GM12878 (cell line): ENCODE data around the gene PTPN13. TPM values are rescaled to one million over a fixed set of nuclear protein-coding genes. Genes with fewer than 3 reads are reported as not detected.
A peak's percentile ranks its signal among the peaks of the same experiment; 100 is the strongest.

Source experiments
- ATAC-seq: fragments of 200-7000 bp; cut with Tn5 transposase; 3 replicates; pipeline ENCODE4 v1.9.1; 2020; ENCODE audit warnings: mild to moderate bottlenecking, moderate library complexity
- BruUV-seq: library from RNA; stranded (reverse); fragments of 400-500 nt; replicated peaks from 2 replicates; lab custom pipeline; 2021; lab: Mats Ljungman, UMichigan
- CTCF ChIA-PET: fragments of 300-600 bp; sonication (Branson Sonifier 250); formaldehyde crosslinking; extraction: SDS; loops from one replicate; lab custom pipeline; 2021; ENCODE audit warnings: inconsistent platforms; lab: Yijun Ruan, JAX
- POLR2A ChIA-PET: fragments of 350-600 bp; formaldehyde crosslinking; extraction: SDS; loops from one replicate; lab custom pipeline; 2021; ENCODE audit warnings: inconsistent platforms; lab: Charles Lee
- RAD21 ChIA-PET: fragments of 300-600 bp; sonication (Branson Sonifier 250); formaldehyde crosslinking; loops from one replicate; lab custom pipeline; 2023; ENCODE audit warnings: antibody characterized with exemption; ENCODE audit not compliant: unreplicated experiment; lab: Charles Lee
- SMC1A ChIA-PET: fragments of 300-600 bp; sonication (Branson Sonifier 250); formaldehyde crosslinking; loops from one replicate; lab custom pipeline; 2023; ENCODE audit not compliant: unreplicated experiment, uncharacterized antibody; lab: Charles Lee
- DNase-seq: peaks from one replicate; pipeline ENCODE4 v3.0.0-alpha.2; 2011; ENCODE audit warnings: low read depth, low spot score
- FAIRE-seq: peaks from 3 replicates; lab custom pipeline; 2011; peaks lifted over from hg19 to GRCh38; lab: Jason Lieb, UNC
- H2AFZ ChIP-seq: 2 replicates; pipeline ENCODE4 v1.6.0; 2011; ENCODE audit warnings: low read depth, low read length, control low read depth; ENCODE audit not compliant: control insufficient read depth
- H3K27ac ChIP-seq: 2 replicates; pipeline ENCODE4 v1.5.1; 2011; ENCODE audit warnings: control low read depth; ENCODE audit not compliant: control insufficient read depth, insufficient read depth
- H3K27me3 ChIP-seq, 2 experiments: replicated peaks in 1 of 2; 2 replicates each; pipeline versions ENCODE4 v1.6.0 to v1.6.1; 2011; ENCODE audit warnings: low read length in 1 of 2; ENCODE audit not compliant: control insufficient read depth in 2 of 2, insufficient read depth in 2 of 2
- H3K36me3 ChIP-seq, 2 experiments: 2 replicates each; pipeline ENCODE4 v1.5.1; 2011; ENCODE audit warnings: low read length in 1 of 2; ENCODE audit not compliant: control insufficient read depth in 2 of 2, insufficient read depth in 2 of 2
- H3K4me1 ChIP-seq: 2 replicates; pipeline ENCODE4 v1.6.1; 2011; ENCODE audit warnings: mild to moderate bottlenecking, low read length, moderate library complexity, mixed read lengths; ENCODE audit not compliant: control insufficient read depth, insufficient read depth
- H3K4me2 ChIP-seq: 2 replicates; pipeline ENCODE4 v1.6.0; 2011; ENCODE audit warnings: control low read depth; ENCODE audit not compliant: control insufficient read depth, insufficient read depth
- H3K4me3 ChIP-seq: fragments of 200-600 bp; sonication (generic); 2 replicates; pipeline ENCODE4 v1.5.1; 2016
- H3K79me2 ChIP-seq: 2 replicates; pipeline ENCODE4 v1.6.0; 2011; ENCODE audit warnings: low read length; ENCODE audit not compliant: control insufficient read depth, insufficient read depth
- H3K9ac ChIP-seq: 2 replicates; pipeline ENCODE4 v1.8.0; 2011; ENCODE audit warnings: low read length, control low read depth, mixed read lengths; ENCODE audit not compliant: control insufficient read depth, insufficient read depth
- H3K9me3 ChIP-seq: replicated peaks from 3 replicates; pipeline ENCODE4 v1.5.1; 2011; ENCODE audit warnings: mild to moderate bottlenecking, low read length; ENCODE audit not compliant: control insufficient read depth, insufficient read depth
- H4K20me1 ChIP-seq: 2 replicates; pipeline ENCODE4 v1.6.0; 2011; ENCODE audit not compliant: control insufficient read depth, insufficient read depth
- ATF7 ChIP-seq: fragments of 450-650 bp; IDR thresholded peaks from 2 replicates; pipeline ENCODE4 v1.6.1; 2016; ENCODE audit warnings: low read depth, mild to moderate bottlenecking
- ESRRA ChIP-seq: IDR thresholded peaks from 2 replicates; pipeline ENCODE4 v1.6.1; 2012; ENCODE audit warnings: mild to moderate bottlenecking, low read length, improper control_type of control experiment
- HDAC2 ChIP-seq: fragments of 200-600 bp; sonication (generic); IDR thresholded peaks from 2 replicates; pipeline ENCODE4 v1.6.1; 2017
- HDAC6 ChIP-seq: fragments of 200-600 bp; sonication (generic); IDR thresholded peaks from one replicate; pipeline ENCODE4 v1.8.0; 2017; ENCODE audit warnings: antibody characterized with exemption; ENCODE audit not compliant: unreplicated experiment
- NBN ChIP-seq: fragments of 450-650 bp; IDR thresholded peaks from 2 replicates; pipeline ENCODE4 v1.6.1; 2016
- NFYA ChIP-seq: IDR thresholded peaks from 2 replicates; pipeline ENCODE4 v1.6.1; 2011; ENCODE audit warnings: low read depth, mild to moderate bottlenecking, low read length, improper control_type of control experiment, borderline replicate concordance
- RFX5 ChIP-seq: IDR thresholded peaks from 2 replicates; pipeline ENCODE4 v1.6.1; 2011; ENCODE audit warnings: low read depth, low read length, improper control_type of control experiment
- STAT3 ChIP-seq: IDR thresholded peaks from 2 replicates; pipeline ENCODE4 v1.6.1; 2011; ENCODE audit warnings: low read depth, low read length, improper control_type of control experiment
- TARDBP ChIP-seq: IDR thresholded peaks from 2 replicates; pipeline ENCODE4 v1.6.1; 2016; ENCODE audit warnings: borderline replicate concordance
- TCF12 ChIP-seq: IDR thresholded peaks from 2 replicates; pipeline ENCODE4 v1.6.1; 2011; ENCODE audit warnings: low read depth, mild to moderate bottlenecking, low read length
- WRNIP1 ChIP-seq: IDR thresholded peaks from 2 replicates; pipeline ENCODE4 v1.6.1; 2011; ENCODE audit warnings: low read depth, low read length, improper control_type of control experiment, borderline replicate concordance
- ZBED1 ChIP-seq: IDR thresholded peaks from 2 replicates; pipeline ENCODE4 v1.6.1; 2016; ENCODE audit warnings: borderline replicate concordance
- ZNF622 ChIP-seq: fragments of 450-650 bp; IDR thresholded peaks from 2 replicates; pipeline ENCODE4 v1.6.1; 2017; ENCODE audit warnings: mild to moderate bottlenecking, inconsistent platforms
- WGBS: methylation state at CpG from one replicate; pipeline ENCODE4 v1.1.6; 2016; ENCODE audit warnings: low lambda C conversion rate; ENCODE audit not compliant: insufficient replicate concordance, insufficient coverage; ENCODE audit errors: missing lambda C conversion rate; 5-methylcytosine and 5-hydroxymethylcytosine counted together
- in situ Hi-C: fragments of 300-500 bp; cut with MboI; formaldehyde crosslinking; loops from 9 replicates; pipeline ENCODE4 v1.14.3; 2018; ENCODE audit warnings: mixed read lengths
- intact Hi-C: fragments of 100-400 bp; cut with micrococcal nuclease; formaldehyde crosslinking; loops from one replicate; pipeline ENCODE4 v1.14.2; 2022; ENCODE audit not compliant: unreplicated experiment
- polyA plus RNA-seq, 11 experiments: library from polyadenylated mRNA; depleted of rRNA in 4 of 11; unstranded in 6 of 11; stranded (reverse) in 5 of 11; fragments of >200 nt; fragmentation: Nextera tagmentation in 4 of 11; fragmentation: Illumina TruSeq in 1 of 11; extraction: Ambion mirVana in 4 of 11; extraction: Trizol in 1 of 11; gene quantifications; 1 replicate in 1 of 11; 2 replicates in 10 of 11; pipeline versions ENCODE4 v1.2.1 to v1.2.3, GENCODE V29; 2011 to 2016; ENCODE audit warnings: inconsistent platforms in 2 of 11, missing spikeins in 2 of 11, low read depth in 1 of 11
- total RNA-seq, 4 experiments: library from RNA; depleted of rRNA in 3 of 4; stranded (reverse); fragments of >200 nt in 3 of 4; fragmentation: Illumina TruSeq in 1 of 4; extraction: Trizol in 1 of 4; gene quantifications; 2 replicates each; pipeline versions ENCODE4 v1.2.1 to v1.2.3, GENCODE V29; 2013 to 2021
- TF ChIP-seq, protein P1 (sequence below): fragments of 450-650 bp; IDR thresholded peaks from 2 replicates; pipeline ENCODE4 v1.6.1; 2017; ENCODE audit warnings: low read depth, mild to moderate bottlenecking, moderate library complexity
- TF ChIP-seq, protein P2 (sequence below): IDR thresholded peaks from 2 replicates; pipeline ENCODE4 v1.6.1; 2012; ENCODE audit warnings: improper control_type of control experiment, low read depth, low read length; ENCODE audit not compliant: insufficient replicate concordance
- TF ChIP-seq, protein P3 (sequence below): fragments of 450-650 bp; IDR thresholded peaks from 2 replicates; pipeline ENCODE4 v1.6.1; 2017; ENCODE audit warnings: borderline replicate concordance

PTPN13 gene
- total and polyA plus RNA-seq, 10 of the 15 experiments (the other 5 are each of a cell fraction or from before 2014, with no cell fraction given), result 8.5 to 69.4 (median 33.9) TPM

DNA sequence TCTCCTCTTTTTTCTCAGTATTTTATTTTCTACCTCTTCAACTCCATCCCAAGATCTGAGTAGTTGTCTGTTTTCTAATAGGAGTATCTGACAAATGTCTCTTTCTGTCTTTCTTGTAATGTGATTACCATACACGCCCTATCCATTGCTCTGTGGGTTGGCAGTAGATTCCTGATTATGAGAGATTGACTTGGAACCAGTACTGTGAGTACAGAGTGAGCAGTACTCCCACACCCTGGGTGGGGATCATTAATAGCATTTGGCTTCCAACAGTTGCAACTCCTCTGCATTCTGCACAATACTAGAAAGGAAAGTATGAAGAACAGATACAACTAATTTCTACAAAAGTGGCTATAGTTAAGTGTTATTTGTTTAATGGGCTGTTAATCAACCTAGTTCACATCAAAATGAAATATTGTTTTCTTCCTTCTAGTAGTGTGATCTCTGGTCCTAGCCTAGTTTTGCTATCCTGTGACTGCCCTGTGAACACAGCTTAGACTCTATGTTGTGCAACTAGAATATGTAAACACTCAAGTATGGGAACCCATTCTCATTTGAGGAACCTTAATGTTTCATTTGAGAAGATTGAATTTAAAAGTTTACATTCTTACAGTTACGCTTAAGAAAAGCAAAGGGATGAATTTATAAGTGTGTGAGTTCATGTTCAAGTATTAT is 112.9 kb downstream of the PTPN13 start:
- SMC1A ChIA-PET, result interaction anchor here (1.7 kb wide), 1 partner anchor 113 kb away, joined by 6 read pairs; the partner anchor contains the start of gene PTPN13
- no peak overlapping the region for H3K27ac ChIP-seq
- RAD21 ChIA-PET, result interaction anchor here (0.7 kb wide), 1 partner anchor 9 kb away, joined by 3 read pairs; no protein-coding TSS in a partner anchor
- no peak overlapping the region for H2AFZ ChIP-seq
- POLR2A ChIA-PET, result no interaction called here
- no peak overlapping the region for H3K4me2 ChIP-seq
- no peak for FAIRE-seq
- intact Hi-C loops (no loop called here), in situ Hi-C loops (no loop called here)
- H3K79me2 ChIP-seq, result no peaks in the 10 kb centered on the region
- H3K9ac ChIP-seq, result no peak overlapping the region
- CTCF ChIA-PET, result interaction anchor here (1.0 kb wide), 1 partner anchor 211 kb away, joined by 3 read pairs; no protein-coding TSS in a partner anchor
- no peak overlapping the region for H3K4me3 ChIP-seq
- no peaks in the 10 kb centered on the region for H4K20me1 ChIP-seq
- BruUV-seq, result no TSS peak
- no peaks in the 10 kb centered on the region for H3K9me3 ChIP-seq
- H3K36me3 ChIP-seq, result no peaks in the 10 kb centered on the region
- WGBS, result 0% methylated on average over 2 of the region's 2 CpGs
- ATAC-seq, result peak; percentile 27; the same call in 1 of the 3 replicates
- no peaks in the 10 kb centered on the region for H3K4me1 ChIP-seq
- no peak for DNase-seq
- no peaks in the 10 kb centered on the region for H3K27me3 ChIP-seq
- TF ChIP-seq TCF12 (no peak), TARDBP (no peak), ATF7 (no peak), ZNF622 (no peak), NFYA (no peak), RFX5 (no peak), ZBED1 (no peak), NBN (no peak), HDAC2 (no peak), WRNIP1 (no peak), ESRRA (no peak), STAT3 (no peak), HDAC6 (no peak)
- TF ChIP-seq, protein P1, sequence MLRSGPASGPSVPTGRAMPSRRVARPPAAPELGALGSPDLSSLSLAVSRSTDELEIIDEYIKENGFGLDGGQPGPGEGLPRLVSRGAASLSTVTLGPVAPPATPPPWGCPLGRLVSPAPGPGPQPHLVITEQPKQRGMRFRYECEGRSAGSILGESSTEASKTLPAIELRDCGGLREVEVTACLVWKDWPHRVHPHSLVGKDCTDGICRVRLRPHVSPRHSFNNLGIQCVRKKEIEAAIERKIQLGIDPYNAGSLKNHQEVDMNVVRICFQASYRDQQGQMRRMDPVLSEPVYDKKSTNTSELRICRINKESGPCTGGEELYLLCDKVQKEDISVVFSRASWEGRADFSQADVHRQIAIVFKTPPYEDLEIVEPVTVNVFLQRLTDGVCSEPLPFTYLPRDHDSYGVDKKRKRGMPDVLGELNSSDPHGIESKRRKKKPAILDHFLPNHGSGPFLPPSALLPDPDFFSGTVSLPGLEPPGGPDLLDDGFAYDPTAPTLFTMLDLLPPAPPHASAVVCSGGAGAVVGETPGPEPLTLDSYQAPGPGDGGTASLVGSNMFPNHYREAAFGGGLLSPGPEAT, result no peak
- TF ChIP-seq, protein P2, sequence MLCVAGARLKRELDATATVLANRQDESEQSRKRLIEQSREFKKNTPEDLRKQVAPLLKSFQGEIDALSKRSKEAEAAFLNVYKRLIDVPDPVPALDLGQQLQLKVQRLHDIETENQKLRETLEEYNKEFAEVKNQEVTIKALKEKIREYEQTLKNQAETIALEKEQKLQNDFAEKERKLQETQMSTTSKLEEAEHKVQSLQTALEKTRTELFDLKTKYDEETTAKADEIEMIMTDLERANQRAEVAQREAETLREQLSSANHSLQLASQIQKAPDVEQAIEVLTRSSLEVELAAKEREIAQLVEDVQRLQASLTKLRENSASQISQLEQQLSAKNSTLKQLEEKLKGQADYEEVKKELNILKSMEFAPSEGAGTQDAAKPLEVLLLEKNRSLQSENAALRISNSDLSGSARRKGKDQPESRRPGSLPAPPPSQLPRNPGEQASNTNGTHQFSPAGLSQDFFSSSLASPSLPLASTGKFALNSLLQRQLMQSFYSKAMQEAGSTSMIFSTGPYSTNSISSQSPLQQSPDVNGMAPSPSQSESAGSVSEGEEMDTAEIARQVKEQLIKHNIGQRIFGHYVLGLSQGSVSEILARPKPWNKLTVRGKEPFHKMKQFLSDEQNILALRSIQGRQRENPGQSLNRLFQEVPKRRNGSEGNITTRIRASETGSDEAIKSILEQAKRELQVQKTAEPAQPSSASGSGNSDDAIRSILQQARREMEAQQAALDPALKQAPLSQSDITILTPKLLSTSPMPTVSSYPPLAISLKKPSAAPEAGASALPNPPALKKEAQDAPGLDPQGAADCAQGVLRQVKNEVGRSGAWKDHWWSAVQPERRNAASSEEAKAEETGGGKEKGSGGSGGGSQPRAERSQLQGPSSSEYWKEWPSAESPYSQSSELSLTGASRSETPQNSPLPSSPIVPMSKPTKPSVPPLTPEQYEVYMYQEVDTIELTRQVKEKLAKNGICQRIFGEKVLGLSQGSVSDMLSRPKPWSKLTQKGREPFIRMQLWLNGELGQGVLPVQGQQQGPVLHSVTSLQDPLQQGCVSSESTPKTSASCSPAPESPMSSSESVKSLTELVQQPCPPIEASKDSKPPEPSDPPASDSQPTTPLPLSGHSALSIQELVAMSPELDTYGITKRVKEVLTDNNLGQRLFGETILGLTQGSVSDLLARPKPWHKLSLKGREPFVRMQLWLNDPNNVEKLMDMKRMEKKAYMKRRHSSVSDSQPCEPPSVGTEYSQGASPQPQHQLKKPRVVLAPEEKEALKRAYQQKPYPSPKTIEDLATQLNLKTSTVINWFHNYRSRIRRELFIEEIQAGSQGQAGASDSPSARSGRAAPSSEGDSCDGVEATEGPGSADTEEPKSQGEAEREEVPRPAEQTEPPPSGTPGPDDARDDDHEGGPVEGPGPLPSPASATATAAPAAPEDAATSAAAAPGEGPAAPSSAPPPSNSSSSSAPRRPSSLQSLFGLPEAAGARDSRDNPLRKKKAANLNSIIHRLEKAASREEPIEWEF, result no peak
- TF ChIP-seq, protein P3, sequence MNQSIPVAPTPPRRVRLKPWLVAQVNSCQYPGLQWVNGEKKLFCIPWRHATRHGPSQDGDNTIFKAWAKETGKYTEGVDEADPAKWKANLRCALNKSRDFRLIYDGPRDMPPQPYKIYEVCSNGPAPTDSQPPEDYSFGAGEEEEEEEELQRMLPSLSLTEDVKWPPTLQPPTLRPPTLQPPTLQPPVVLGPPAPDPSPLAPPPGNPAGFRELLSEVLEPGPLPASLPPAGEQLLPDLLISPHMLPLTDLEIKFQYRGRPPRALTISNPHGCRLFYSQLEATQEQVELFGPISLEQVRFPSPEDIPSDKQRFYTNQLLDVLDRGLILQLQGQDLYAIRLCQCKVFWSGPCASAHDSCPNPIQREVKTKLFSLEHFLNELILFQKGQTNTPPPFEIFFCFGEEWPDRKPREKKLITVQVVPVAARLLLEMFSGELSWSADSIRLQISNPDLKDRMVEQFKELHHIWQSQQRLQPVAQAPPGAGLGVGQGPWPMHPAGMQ, result no peak
